Activated T-helper 9 cell treated with anti-CD3 and anti-CD28 coated beads, Interleukin-2, amount 50 U/mL, for 16 hours (primary cell): ENCODE data around the gene IGF2BP2.
"Not testable (repeated sequence)": the region's sequence is repeated elsewhere in the genome, so short reads cannot be mapped to it uniquely, and the experiment has no call there.

Experiments used
- DNase-seq: peaks from one replicate; pipeline ENCODE4 v3.0.0-alpha.2; 2020; ENCODE audit warnings: low read depth

IGF2BP2 gene

DNA sequence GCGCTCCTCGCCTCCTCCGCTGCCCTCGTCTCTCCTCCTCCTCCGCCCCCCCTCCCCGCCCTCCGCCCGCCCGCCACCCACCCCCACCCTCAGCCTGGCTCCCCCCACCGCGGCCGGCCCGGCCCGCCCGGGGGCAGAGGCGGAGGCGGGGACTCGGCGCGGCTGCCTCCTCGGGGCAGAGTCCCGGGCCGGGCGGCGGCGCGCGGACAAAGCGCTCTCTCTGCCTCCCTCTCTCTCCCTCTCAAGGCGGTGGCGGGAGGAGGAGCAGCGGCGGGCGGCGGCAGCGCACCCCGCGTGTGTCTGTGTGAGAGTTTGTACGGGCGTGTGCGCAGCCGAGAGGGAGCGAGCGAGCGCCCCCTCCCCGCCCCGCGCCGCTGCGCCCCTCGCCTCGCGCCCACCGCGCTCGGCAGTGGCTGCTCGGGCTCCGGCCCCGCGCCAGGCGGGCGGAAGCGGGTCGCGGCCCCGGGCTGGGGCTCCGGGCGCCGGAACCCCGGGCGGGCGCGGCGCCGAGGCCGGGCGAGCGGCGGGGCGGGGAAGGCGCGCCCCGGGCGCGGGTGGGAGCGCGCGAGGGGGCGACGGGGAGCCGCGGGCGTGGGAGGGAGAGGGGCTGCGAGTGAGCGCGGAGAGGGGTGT, at the start of gene IGF2BP2:
TSS of gene IGF2BP2 (minus strand) at position 37 of the 633 bp plus-strand sequence. CDS start 82 bp downstream, outside the sequence.
- no peak for DNase-seq

DNA sequence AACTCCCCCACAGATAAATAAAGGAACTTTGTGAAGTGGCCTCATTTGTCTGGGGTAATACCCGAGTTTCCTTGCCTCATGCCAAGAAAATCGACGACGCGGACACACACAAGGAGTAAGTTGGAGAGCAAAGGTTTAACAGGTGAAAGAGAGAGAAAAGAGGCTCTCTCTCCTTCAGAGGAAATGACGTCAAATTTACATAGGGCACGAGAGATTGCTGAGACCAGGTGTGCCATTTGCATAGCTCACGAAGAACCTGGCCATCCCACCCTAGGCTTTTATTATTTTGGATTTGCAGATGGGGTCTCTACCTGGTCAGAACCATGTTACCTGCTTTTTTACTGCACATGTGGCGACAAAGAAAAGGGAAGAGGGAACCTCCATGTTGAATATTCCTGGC, 49.3 kb upstream of the IGF2BP2 start:
- DNase-seq = no peak

DNA sequence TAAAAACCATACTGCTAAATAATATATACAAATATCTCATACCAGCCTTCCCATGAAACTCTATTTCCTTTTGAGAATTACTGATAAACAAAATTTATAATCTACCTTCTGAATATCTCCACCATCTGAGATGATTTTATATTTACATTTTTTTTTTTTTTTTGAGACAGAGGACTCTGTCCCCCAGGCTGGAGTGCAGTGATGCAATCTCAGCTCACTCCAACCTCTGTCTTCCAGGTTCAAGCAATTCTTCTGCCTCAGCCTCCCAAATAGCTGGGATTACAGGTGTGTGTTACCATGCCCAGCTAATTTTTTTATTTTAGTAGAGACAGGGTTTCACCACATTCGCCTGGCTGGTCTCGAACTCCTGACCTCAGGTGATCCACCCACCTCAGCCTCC, 42.8 kb upstream of the IGF2BP2 start:
- DNase-seq = no peak

DNA sequence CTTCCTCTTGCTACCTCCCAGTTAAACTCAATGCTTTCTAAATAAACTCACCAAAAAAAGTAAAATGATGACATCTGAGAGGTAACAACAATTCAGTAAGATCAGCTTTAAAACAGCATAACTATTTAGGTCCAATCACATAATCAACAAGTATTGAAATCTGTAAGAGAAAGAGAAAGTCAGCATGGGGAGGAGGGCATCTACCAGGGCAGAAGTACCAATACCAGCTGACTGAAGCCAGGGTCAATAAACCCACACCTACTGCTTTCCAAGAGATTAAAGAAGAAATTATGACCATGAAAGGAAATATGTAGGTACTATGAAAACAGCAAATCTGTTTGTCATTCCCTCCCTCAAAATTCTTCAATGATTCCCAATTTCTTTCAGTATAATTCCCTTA, 42.2 kb upstream of the IGF2BP2 start:
- DNase-seq = no peak

DNA sequence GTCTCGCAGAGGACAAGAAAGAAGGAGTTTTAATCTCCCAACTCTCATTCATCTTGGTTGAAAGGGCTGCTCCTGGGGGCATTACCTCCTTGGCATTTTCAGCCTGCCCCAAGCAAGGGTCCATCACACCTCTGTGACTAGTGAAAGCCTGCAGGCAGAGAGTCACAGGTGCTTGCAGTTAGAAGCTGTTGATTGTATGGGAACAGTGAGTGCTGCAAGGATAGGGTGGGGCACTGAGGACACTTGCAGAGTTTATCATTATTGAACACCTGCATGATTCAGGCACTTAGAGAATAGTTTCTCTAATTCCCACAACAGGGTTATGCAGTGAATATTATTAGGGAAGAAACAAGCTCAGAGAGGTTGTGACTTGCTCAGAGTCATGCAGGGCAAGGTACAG, 41.7 kb upstream of the IGF2BP2 start:
- DNase-seq = no peak

DNA sequence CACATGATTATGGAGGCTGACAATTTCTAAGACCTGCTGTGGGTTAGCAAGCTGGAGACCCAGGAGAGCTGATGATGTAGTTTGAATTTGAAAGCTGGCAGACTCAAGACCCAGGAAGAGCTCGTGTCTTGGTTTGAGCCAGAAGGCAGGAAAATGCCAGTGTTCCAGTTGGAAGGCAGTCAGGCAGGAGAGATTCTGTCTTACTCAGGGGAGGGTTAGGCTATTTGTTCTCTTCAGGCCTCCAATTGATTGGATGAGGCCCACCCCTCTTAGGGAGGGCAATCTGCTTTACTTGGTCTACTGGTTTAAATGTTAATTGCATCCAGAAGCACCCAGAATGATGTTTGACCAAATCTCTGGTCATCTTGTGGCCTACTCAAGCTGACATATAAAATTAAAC, 40.4 kb upstream of the IGF2BP2 start:
- DNase-seq = no peak

DNA sequence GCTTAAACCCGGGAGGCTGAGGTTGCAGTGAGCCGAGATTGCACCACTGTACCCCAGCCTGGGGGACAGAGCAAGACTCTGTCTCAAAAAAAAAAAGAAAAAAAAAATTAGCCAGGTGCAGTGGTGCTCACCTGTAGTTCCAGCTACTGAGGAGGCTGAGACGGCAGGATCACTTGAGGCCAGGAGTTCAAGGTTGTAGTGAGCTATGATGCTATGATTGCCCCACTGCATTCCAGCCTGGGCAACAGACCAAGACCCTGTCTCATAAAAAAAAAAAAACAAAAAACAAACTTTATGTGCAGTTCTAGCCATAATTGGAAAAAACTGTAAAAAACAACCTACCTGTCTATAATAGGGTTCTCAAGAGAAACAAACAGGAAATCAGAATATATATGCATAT, 39.9 kb upstream of the IGF2BP2 start:
- no peak for DNase-seq

DNA sequence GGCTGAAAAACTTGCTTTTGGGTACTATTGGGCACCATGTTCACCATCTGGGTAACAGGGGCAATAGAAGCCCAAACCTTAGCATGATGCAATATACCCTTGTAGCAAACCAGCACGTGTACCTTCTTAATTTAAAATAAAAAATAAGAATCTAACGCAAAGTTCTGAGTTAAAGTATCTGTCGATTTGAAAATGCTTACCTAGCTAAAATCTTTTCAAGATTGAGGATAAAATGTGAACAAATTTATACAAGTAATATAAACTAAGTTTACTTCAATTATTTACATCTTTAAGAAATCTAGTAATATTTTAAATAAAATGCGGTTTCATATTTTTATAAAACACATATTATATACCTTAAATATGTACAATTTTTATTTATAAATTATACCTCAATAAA, 38.1 kb upstream of the IGF2BP2 start:
- DNase-seq = no peak

DNA sequence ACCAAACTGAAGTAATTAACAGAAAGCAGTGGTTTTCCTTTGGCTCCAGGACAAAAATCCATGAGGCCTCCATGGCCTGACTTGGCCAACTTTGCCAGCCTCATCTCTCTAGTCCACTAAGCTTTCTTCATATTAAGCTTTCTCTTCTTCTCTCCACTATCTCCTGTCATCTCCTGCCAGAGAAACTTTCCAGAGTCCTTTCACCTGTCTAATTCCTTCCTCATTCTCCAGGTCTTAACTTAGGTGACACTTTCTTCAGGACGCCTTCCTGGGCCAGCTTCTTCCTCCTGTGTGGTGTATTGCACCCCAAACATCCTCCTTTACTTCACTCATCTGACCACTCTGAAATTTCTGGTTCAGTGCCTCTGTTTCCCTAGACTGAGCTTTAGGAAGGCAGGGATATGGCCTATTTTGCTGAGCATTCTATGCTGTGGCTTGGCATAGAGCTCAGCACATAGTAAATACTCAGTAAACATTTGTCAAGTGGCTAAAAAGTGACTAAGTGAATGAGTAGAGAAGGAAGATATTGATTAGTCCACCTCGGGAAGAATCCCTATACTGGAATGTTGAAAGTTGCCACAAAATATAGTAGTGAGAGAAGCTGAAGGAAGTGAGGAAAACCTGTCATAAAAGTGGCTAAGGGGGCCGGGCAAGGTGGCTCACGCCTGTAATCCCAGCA, 34.6 kb upstream of the IGF2BP2 start:
- no peak for DNase-seq

DNA sequence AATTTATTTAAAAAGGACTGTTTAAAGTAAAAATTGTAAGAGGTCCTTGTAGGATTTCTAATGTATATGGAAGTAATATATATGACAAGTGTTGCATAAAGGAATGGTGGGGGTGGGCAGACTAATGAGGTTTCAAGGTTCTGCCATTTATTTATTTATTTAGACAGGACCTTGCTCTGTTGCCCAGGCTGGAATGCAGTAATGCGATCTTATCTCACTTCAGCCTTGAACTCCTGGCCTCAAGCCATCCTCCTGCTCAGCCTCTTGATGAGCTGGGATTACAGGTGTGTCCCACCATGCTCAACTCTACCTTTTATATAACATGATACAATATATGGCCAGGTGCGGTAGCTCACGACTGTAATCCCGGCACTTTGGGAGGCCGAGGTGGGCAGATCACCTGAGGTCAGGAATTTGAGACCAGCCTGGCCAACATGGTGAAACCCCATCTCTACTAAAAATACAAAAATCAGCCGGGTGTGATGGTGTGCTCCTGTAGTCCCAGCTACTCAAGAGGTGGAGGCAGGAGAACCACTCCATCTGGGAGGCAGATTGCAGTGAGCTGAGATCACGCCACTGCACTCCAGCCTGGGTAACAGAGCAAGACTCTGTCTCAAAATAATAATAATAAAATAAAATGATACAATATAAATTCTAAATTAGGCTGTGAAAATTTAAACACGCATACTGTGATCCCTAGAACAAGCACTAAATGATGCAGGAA, 33.8 kb upstream of the IGF2BP2 start:
- no peak for DNase-seq

DNA sequence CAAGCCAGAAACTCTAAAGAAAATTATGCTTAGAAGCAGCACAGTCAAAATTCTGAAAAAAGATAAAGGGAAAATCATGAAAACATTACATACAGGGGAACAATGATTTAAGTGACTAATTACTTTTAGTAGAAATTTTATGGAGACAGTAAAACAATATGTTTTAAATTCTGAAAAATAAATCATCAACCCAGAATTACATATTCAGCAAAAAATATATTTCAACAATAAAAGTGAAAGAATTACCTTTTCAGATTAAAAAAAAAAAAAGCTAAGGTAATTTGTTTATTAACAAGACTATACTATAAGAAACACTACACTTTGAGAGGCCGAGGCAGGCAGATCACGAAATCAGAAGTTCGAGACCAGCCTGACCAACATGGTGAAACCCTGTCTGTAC, 32.4 kb upstream of the IGF2BP2 start:
- no peak for DNase-seq

DNA sequence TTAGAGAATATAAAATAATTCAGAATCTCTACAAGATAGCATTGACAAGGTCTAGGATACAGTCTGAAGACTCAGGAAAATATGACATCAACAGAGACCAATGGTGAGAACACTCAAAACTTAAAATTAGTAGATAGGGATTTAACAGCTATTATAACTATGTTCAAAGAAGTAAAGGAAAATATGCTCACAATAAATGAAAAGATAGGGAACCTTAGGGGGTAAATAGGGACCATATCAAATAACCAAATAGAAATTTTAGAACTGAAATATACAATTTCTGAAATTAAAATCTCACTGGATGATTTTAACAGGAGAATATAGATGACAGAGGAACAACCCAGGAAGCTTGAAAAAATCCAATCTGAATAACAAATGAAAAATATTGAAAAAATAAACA, 31.8 kb upstream of the IGF2BP2 start:
- DNase-seq = no peak

DNA sequence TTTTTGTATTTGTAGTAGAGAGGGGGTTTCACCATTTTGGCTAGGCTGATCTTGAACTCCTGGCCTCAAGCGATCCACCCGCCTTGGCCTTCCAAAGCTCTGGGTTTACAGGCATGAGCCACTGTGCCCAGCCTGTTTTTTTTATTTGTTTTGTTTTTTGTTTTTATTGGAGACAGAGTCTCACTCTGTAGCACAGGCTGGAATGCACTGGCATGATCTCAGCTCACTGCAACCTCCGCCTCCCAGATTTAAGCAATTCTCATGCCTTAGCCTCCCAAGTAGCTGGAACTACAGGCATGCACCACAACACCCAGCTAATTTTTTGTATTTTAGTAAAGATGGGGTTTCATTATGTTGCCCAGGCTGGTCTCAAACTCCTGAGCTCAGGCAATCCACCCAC, 28.9 kb upstream of the IGF2BP2 start:
- not testable (repeated sequence) for DNase-seq

DNA sequence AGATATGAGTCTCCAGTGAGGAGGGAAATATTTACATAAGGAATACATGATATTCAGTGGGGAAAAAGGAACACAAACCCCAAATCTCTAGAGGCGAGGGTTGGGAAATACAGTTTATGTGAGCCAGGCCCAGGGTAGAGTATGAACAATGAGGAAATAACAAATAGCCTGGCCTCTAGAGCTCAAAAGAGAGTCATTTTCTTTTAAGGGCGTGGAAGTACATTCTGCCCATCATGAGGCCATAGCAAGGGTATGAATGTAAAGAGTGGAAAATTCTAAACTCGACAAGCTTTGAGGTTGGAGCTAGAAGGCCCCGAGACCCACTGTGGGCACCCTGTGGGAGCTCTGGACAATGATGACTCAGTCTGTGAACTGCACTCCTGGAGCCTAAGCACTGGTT, 27.8 kb upstream of the IGF2BP2 start:
- DNase-seq = no peak

DNA sequence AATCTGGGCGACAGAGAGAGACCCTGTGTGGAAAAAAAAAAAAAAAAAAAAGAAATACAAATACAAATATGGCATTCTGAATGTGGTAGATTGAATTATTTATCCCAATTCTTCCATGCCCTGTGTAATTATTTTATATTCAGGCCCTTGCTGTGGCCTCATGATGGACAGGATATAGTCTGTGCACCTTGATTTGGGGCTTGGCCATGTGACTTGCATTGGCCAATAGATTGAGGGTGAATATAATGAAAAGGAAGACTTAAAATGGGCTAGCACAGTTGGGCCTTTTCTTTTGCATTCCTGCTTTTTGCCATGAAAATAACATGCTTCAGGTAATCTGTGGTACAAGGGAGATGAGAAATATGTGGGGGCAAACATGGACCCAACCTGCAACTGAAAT, 27.1 kb upstream of the IGF2BP2 start:
- no peak for DNase-seq

DNA sequence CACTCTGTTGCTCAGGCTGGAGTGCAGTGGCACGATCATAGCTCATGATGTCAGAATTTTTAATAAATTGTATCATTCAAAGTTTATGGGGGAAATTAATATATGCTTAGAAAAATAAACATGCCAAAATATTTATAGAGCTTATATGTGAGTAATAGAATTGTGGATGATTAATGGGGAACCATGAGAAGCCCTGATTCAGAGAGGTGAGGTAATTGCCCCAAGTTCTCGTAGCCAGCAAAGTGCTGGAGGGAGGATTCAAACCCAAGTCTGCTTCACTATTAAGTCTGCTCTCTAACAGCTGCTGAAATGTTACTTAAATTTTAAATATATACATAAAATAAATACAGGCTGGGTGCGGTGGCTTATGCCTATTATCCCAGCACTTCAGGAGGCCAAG, 26.2 kb upstream of the IGF2BP2 start:
- DNase-seq = no peak

DNA sequence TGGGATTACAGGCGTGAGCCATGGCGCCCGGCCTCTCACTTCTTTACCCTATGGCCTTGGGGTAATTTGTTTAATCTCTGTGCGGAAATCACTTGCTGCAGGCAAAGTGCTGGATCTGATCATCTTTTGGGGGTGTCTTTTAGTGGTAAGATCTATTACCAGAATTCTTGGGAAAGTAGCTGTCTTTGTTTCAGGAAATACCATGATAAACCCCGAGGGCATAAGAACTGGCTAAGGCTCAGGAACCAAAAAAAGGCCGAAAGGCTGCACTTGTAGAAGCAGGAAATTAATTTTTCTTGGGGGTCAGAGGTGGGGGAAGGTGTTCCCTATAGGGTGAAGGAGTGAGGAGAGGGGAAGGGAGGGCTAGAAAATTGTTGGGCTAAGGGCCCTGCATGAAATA, 22.7 kb upstream of the IGF2BP2 start:
- no peak for DNase-seq

DNA sequence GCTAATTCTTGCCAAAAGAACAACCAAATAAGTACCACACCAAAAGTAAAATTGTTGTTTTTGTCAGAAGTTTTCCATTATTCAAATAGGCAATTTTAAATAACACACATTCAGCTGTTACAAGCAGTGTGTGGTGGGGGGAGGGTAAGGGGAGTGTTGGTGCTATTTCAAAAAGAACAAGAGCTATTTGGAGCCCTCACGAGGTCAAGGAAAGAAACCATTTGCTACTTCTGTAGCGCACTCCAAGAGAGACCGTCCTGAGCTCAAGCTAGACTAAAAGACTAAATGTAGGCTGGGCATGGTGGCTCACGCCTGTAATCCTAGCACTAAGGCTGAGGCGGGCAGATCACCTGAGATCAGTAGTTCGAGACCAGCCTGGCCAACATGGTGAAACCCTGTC, 21.2 kb upstream of the IGF2BP2 start:
- no peak for DNase-seq

DNA sequence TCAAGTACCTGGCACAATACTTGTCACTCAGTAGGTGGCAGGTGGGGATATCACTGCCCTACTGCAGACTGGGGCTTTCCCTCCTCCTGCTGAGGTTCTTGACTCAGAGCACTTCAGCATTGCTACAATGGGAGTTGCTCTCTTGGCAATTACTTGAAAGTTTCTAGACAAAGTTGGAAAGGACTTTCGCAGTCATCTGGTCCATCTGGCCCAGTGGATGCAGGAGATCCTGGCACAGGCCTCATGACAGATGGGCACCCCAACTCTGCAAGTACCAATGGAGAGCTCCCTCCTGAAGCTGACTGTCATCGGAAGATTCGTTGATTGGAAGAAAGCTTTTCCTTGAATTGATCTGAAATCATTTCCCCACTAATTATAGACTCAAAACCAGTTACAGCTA, 19.2 kb upstream of the IGF2BP2 start:
- DNase-seq = no peak

DNA sequence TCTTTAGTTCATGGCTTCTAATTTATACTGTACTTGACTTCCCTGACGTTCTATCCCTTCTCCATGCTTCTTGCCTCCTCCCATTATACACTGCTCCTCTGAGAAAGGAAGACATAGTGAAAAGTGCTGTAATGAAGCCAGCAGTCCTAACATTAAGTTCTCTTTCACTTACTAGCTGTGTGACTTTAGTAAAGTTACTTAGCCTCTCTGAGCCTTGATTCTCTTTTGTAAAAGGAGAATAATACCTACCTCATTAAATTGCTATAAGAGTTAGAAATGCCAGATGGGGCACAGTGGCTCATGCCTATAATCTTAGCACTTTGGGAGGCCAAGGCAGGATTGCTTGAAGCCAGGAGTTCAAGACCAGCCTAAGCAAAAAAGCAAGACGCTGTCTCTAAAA, 18.8 kb upstream of the IGF2BP2 start:
- DNase-seq = no peak

DNA sequence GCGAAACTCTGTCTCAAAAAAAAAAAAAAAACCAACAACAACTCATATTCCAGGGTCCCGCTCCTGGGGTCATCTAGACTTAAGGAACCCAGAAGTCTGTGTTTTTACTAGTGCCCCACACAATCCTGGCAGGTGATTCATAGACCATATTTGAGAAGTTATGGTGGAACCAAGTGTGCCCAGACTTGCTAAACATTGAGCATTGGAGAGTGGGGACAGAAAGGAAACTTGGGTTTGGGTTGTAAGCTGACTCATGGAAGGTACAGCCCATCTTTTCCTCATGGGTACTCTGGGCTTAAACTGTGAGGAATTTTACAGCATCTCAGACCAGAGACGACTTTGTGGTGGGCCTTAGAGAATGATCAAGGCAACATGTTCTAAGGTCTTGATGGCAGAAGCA, 18.3 kb upstream of the IGF2BP2 start:
- no peak for DNase-seq

DNA sequence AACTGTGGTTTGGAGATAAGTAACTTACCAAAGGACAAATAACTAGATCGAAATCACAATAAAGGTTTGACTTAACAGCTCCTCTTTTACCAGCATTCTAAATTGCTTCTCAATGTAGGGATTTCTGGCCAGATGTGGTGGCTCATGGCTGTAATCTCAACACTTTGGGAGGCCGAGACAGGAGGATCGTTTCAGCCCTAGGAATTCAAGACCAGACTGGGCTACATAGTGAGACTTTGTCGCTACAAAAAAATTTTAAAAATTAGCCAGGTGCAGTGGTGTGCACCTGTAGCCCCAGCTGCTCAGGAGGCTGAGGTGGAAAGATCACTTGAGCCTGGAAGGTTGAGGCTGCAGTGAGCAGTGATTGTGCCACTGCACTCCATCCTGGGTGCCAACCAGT, 17.4 kb upstream of the IGF2BP2 start:
- no peak for DNase-seq

DNA sequence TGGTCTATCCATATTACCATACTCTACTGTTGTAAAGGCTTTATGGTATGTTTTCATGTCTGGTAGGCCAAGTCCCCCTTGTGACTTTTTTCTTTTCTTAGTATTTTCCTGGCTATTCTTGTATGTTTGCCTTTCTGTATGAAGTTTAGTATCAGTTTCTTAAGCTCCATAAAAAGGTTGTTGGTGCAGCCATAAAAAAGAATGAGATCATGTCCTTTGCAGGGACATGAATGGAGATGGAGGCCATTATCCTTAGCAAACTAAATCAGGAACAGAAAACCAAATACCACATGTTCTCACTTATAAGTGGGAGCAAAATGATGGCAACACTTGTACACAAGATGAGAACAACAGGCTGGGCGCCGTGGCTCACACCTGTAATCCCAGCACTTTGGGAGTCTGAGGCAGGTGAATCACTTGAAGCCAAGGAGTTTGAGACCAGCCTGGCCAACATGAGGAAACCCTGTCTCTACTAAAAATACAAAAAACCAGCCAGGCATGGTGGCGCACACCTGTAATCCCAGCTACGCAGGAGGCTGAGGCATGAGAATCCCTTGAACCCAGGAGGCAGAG, 13.7 kb upstream of the IGF2BP2 start:
- not testable (repeated sequence) for DNase-seq
